ENCODE data around the gene DDAH1. TPM values are rescaled to one million over a fixed set of nuclear protein-coding genes. Genes with fewer than 3 reads are reported as not detected.

The DDAH1 gene
- total RNA-seq, 6 experiments from 2014 or later, result 54.9 to 94.9 (median 66.2) TPM

DNA sequence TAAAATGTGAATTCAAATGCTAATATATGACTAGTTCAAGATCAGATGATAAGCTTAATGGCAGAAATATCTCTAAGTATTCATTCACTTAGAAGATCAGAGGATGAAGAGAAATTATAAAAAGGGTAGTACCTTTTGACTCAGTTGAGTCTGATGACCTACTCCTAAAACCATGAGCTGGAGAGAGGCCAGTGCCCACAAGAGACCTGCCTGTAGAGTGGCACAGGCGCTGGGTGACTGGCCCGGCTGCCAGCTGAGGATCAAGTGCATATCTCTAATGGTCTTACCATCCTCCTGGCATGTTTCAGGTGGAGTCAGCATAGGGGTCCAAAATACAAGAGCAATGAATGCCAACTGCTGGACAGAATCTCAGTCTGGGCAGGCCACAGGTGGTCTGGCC is 14.1 kb downstream of the DDAH1 start:
- H3K27me3 ChIP-seq, result no peaks in the 10 kb centered on the region
- ATAC-seq, result peak in 1 of 4 donors; percentile 8
- intact Hi-C loops (cut with DNase I), result no loop called here

DNA sequence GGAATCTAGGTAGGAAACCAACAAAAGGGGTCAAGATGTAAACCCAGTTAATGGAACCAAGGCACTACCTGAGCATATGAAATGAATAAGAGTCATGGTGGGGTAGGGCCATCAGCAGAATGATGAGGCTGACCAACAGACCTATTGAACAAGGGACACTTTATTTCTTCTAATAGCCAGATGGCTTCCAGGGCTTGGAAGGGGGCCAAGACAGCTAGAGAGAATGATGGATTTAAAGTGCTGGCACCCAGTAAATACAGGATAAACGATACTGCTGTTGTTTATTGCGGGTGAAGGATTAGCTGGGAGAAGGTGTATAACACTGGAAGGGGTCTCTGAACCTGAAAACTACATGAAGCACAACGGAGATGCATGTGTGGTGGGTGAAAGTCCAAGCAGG is 15.6 kb downstream of the DDAH1 start:
- Histone ChIP-seq H3K27me3 (no peaks in the 10 kb centered on the region), H3K4me3 (no peak overlapping the region), H3K27ac (peak overlapping the region in 1 of 3 donors; percentile 36), H3K9me3 (no peaks in the 10 kb centered on the region), H3K36me3 (no peaks in the 10 kb centered on the region), H3K4me1 (peaks cover 0 to 62% (median 17%) of the 10 kb centered on the region in 4 donors)
- no peak for TF ChIP-seq POLR2A (IDR thresholded peaks at IDR 0.05)
- TF ChIP-seq, protein P1, sequence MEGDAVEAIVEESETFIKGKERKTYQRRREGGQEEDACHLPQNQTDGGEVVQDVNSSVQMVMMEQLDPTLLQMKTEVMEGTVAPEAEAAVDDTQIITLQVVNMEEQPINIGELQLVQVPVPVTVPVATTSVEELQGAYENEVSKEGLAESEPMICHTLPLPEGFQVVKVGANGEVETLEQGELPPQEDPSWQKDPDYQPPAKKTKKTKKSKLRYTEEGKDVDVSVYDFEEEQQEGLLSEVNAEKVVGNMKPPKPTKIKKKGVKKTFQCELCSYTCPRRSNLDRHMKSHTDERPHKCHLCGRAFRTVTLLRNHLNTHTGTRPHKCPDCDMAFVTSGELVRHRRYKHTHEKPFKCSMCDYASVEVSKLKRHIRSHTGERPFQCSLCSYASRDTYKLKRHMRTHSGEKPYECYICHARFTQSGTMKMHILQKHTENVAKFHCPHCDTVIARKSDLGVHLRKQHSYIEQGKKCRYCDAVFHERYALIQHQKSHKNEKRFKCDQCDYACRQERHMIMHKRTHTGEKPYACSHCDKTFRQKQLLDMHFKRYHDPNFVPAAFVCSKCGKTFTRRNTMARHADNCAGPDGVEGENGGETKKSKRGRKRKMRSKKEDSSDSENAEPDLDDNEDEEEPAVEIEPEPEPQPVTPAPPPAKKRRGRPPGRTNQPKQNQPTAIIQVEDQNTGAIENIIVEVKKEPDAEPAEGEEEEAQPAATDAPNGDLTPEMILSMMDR (IDR thresholded peaks at IDR 0.05), result no peak
- 8% methylated on average over 2 of the region's 3 CpGs for WGBS (ENCODE audit: insufficient coverage, low coverage, low lambda C conversion rate, missing lambda C conversion rate)
- intact Hi-C loops (cut with DNase I), result no loop called here
- ATAC-seq, result no peak
- no peak for DNase-seq

More for the DNA sequence above, 14.1 kb downstream of the DDAH1 start:
- no peak for DNase-seq
- TF ChIP-seq POLR2A (IDR thresholded peaks at IDR 0.05), result no peak
- TF ChIP-seq, protein P1 (IDR thresholded peaks at IDR 0.05), result no peak
- Histone ChIP-seq H3K36me3 (no peaks in the 10 kb centered on the region), H3K4me1 (peaks cover 0 to 73% (median 17%) of the 10 kb centered on the region in 4 donors), H3K27ac (no peak overlapping the region), H3K9me3 (no peaks in the 10 kb centered on the region), H3K4me3 (no peak overlapping the region)
- no CpG with 5 or more reads among the region's 2 CpGs for WGBS (ENCODE audit: insufficient coverage, low coverage, low lambda C conversion rate, missing lambda C conversion rate)

DNA sequence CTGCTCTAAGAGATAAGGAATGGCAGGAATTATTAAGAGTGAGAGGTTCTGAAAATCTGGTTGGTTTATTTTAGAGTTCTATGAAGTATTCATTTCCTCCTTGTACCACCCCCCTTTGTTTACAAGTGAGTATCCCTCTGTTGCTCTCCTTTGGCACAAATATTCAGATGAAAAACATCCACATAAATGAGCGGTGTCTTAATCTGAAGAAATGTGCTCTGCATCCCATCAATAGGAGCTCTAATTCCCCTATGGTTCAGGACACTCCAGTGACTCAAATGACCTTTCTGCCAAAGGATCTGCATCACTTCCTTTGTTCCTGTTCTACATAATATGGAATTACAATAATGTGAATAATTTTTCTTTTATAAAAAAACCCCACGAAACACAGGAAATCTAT is 16.6 kb downstream of the DDAH1 start:
- intact Hi-C loops (cut with DNase I), result no loop called here
- WGBS (ENCODE audit: insufficient coverage, low coverage, low lambda C conversion rate, missing lambda C conversion rate), result 66% methylated on average over 2 of the region's 2 CpGs

DNA sequence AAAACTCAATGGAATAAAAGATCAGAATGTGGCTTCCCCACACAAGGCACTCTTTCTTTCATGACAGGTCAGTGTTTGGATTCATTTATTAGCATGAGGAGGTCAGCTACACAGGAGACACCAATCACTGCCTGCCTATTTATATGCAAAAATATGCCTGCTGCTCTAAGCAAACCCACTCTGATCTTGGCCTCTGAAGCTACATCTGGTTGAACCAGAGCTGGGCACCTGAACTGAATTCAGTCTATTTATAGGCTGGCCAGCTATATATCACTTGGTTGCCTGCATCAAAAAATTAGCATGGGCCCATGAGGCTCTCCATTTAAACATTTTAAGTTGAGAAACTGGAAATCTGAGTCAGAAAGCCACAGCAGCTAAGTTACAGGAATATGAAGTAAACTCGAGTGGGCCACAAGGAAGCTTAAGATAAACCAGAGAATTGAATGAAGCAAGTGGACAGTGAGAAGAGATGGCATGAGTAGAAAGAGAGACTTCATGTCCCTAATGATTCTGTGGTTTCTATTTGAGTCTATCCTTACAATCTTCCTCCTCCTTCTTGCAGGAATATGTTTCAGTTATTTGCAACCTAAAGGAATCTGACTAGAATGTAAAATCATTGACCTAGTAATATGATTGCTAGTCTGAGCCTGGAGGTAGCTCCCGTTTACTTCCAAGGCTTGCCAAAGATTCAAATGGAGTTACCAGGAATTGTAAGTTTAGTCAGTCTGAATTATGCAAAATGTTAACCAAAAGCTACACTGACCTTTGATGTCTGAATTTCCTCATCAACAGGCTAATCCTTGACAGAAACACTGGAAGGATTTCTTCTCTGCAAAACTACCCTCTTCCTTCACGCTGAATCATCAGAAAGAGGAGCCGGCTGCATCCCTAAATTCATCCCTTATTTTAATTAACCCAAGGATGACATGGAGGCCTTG is 17.7 kb downstream of the DDAH1 start:
- Histone ChIP-seq H3K4me3 (no peak overlapping the region), H3K36me3 (no peaks in the 10 kb centered on the region), H3K9me3 (no peaks in the 10 kb centered on the region), H3K27ac (peak overlapping the region; percentile 38 to 59 (median 42)), H3K27me3 (no peaks in the 10 kb centered on the region), H3K4me1 (peaks cover 0 to 41% (median 11%) of the 10 kb centered on the region in 4 donors)
- DNase-seq (no peak), ATAC-seq (peak; percentile 59 to 82 (median 76))
- intact Hi-C loops (cut with DNase I), result no loop called here
- TF ChIP-seq, protein P1 (IDR thresholded peaks at IDR 0.05), result no peak
- TF ChIP-seq POLR2A (IDR thresholded peaks at IDR 0.05), result no peak
- 30% methylated on average over 4 of the region's 4 CpGs for WGBS (ENCODE audit: insufficient coverage, low coverage, low lambda C conversion rate, missing lambda C conversion rate)

More for the DNA sequence above, 16.6 kb downstream of the DDAH1 start:
- Histone ChIP-seq H3K27me3 (no peaks in the 10 kb centered on the region), H3K4me1 (peaks cover 0 to 52% (median 16%) of the 10 kb centered on the region in 4 donors), H3K9me3 (no peaks in the 10 kb centered on the region), H3K27ac (peak overlapping the region; percentile 25 to 59 (median 38)), H3K4me3 (no peak overlapping the region), H3K36me3 (no peaks in the 10 kb centered on the region)
- ATAC-seq (peak; percentile 15 to 81 (median 48)), DNase-seq (no peak)
- TF ChIP-seq POLR2A (IDR thresholded peaks at IDR 0.05), result no peak
- TF ChIP-seq, protein P1 (IDR thresholded peaks at IDR 0.05), result no peak
